Adrenal gland (tissue), 12 donors: ENCODE data around the gene ICE2. TPM values are rescaled to one million over a fixed set of nuclear protein-coding genes. Genes with fewer than 3 reads are reported as not detected.

Source experiments
- DNase-seq, 7 donors: peaks; one replicate each; pipeline ENCODE4 v3.0.0-alpha.2; 2019 to 2020
- H3K27ac ChIP-seq, 5 donors: fragments of 200-600 bp; sonication (generic) in 4 of 5; 1 replicate in 3 of 5; 2 replicates in 2 of 5; pipeline versions ENCODE4 v1.5.1 to v1.8.0; 2016 to 2020; ENCODE audit warnings: mild to moderate bottlenecking in 1 of 5
- H3K27me3 ChIP-seq: fragments of 200-600 bp; 2 replicates; pipeline ENCODE4 v1.8.0; 2021
- H3K36me3 ChIP-seq, 2 donors: fragments of 200-600 bp; replicated peaks in 1 of 2; 1 replicate in 1 of 2; 2 replicates in 1 of 2; pipeline versions ENCODE4 v1.5.1 to v1.8.0; 2018 to 2022
- H3K4me1 ChIP-seq, 2 donors: fragments of 200-600 bp; replicated peaks in 1 of 2; 1 replicate in 1 of 2; 2 replicates in 1 of 2; pipeline versions ENCODE4 v1.5.1 to v1.8.0; 2018 to 2021
- H3K4me3 ChIP-seq, 4 donors: fragments of 200-600 bp; sonication (generic) in 3 of 4; one replicate each; pipeline ENCODE4 v1.5.1; 2016 to 2018
- H3K9me3 ChIP-seq, 3 donors: fragments of 200-600 bp; sonication (generic) in 1 of 3; replicated peaks in 1 of 3; 1 replicate in 2 of 3; 2 replicates in 1 of 3; pipeline versions ENCODE4 v1.5.1 to v1.8.0; 2016 to 2021
- CTCF ChIP-seq, 6 experiments: fragments of 450-650 bp in 4 of 6; fragments of 200-600 bp in 2 of 6; sonication (generic) in 1 of 6; IDR thresholded peaks; 1 replicate in 5 of 6; 2 replicates in 1 of 6; pipeline versions ENCODE4 v1.5.1 to v1.8.0; 2016 to 2021; ENCODE audit warnings: antibody characterized with exemption in 6 of 6, mild to moderate bottlenecking in 2 of 6, moderate library complexity in 1 of 6
- POLR2A ChIP-seq, 2 donors: fragments of 450-650 bp; IDR thresholded peaks; one replicate each; pipeline ENCODE4 v1.6.1; 2017; ENCODE audit warnings: antibody characterized with exemption in 2 of 2, mild to moderate bottlenecking in 2 of 2, moderate library complexity in 1 of 2
- WGBS, 4 donors: extraction: QIAGEN DNeasy Blood & Tissue Kit in 2 of 4; methylation state at CpG; one replicate each; pipeline versions ENCODE4 v1.1.5 to v1.1.7; 2013 to 2017; 5-methylcytosine and 5-hydroxymethylcytosine counted together
- intact Hi-C, 2 donors: fragments of 100-400 bp; cut with DNase I; formaldehyde crosslinking; loops; one replicate each; pipeline versions ENCODE4 v1.14.1 to v1.15.0; 2022 to 2023
- polyA plus RNA-seq, 3 donors: library from polyadenylated mRNA; stranded (reverse); fragments of 200-250 nt in 2 of 3; fragments of 350-450 nt in 1 of 3; fragmentation: Illumina TruSeq in 1 of 3; extraction: RNeasy Lipid Tissue Mini Kit (QIAGEN cat#74804) in 1 of 3; gene quantifications; one replicate each; pipeline ENCODE4 v1.2.3, GENCODE V29; 2013 to 2014
- total RNA-seq, 9 donors: library from RNA; depleted of rRNA in 4 of 9; stranded (reverse); fragments of >200 nt in 4 of 9; fragments of 120-200 nt in 1 of 9; fragmentation: NEBNext Ultra II Directional in 1 of 9; extraction: Animal tissue kit (Norgen Biotek cat#: 25700) in 1 of 9; gene quantifications; one replicate each; pipeline versions ENCODE4 v1.1.0 to v1.2.4, GENCODE V29; 2013 to 2023
- donor health status: healthy with polysubstance abuse.
- donor health status: Bipolar disorder and iron deficiency.
- donor health status: DM: yes; HTN: yes; CAD: no.
- donor health status: DM: no; HTN: no; CAD: no.
- donor health status: DM: no; HTN: no; CAD: no.
- donor health status: DM: yes; HTN: yes; CAD: no.

The ICE2 gene
- total and polyA plus RNA-seq, 12 donors = 13.6 to 53.7 (median 38.3) TPM

- no peaks in the 10 kb centered on the region for H3K27me3 ChIP-seq
- intact Hi-C loops = no loop called here
- H3K36me3 ChIP-seq = peaks cover 0 to 21% of the 10 kb centered on the region in 2 donors
- H3K9me3 ChIP-seq = no peaks in the 10 kb centered on the region
- 87 to 91% (median 88%) methylated on average over 8 of the region's 8 CpGs for WGBS, 4 donors
- DNase-seq = no peak
- H3K4me3 ChIP-seq = no peak overlapping the region
- TF ChIP-seq POLR2A (IDR thresholded peaks at IDR 0.05) (no peak), CTCF (IDR thresholded peaks at IDR 0.05) (no peak)
- peaks cover 0 to 8% of the 10 kb centered on the region in 2 donors for H3K4me1 ChIP-seq
- H3K27ac ChIP-seq = no peak overlapping the region
Measured at GRCh38 chr15:60382773-60383674, 95.9 kb downstream of the ICE2 start.

- Histone ChIP-seq H3K4me1 (peaks cover 0 to 4% of the 10 kb centered on the region in 2 donors), H3K9me3 (no peaks in the 10 kb centered on the region), H3K4me3 (no peak overlapping the region), H3K27me3 (no peaks in the 10 kb centered on the region), H3K36me3 (peaks cover 0 to 30% of the 10 kb centered on the region in 2 donors), H3K27ac (no peak overlapping the region)
- WGBS, 4 donors = 89 to 95% (median 92%) methylated on average over 8 of the region's 8 CpGs
- no peak for DNase-seq
- intact Hi-C loops = no loop called here
- TF ChIP-seq CTCF (IDR thresholded peaks at IDR 0.05) = no peak
- TF ChIP-seq POLR2A (IDR thresholded peaks at IDR 0.05) = no peak
Measured at GRCh38 chr15:60381148-60381788, 97.7 kb downstream of the ICE2 start.

GRCh38 chr15:60379525-60380274 is 99.2 kb downstream of the ICE2 start:
- Histone ChIP-seq H3K36me3 (peaks cover 0 to 41% of the 10 kb centered on the region in 2 donors), H3K4me3 (no peak overlapping the region), H3K27ac (peak overlapping the region in 1 of 5 donors; percentile 47), H3K9me3 (no peaks in the 10 kb centered on the region), H3K27me3 (no peaks in the 10 kb centered on the region), H3K4me1 (peaks cover 6 to 11% of the 10 kb centered on the region in 2 donors)
- WGBS, 4 donors = 66 to 72% (median 70%) methylated on average over 8 of the region's 8 CpGs
- no peak for DNase-seq
- intact Hi-C loops = no loop called here
- no peak for TF ChIP-seq POLR2A (IDR thresholded peaks at IDR 0.05)
- TF ChIP-seq CTCF (IDR thresholded peaks at IDR 0.05) = no peak

- H3K4me3 ChIP-seq = no peak overlapping the region
- H3K9me3 ChIP-seq = no peaks in the 10 kb centered on the region
- DNase-seq = no peak
- H3K27ac ChIP-seq = peak overlapping the region in 1 of 5 donors; percentile 47
- H3K36me3 ChIP-seq = peaks cover 0 to 41% of the 10 kb centered on the region in 2 donors
- no peak for TF ChIP-seq POLR2A (IDR thresholded peaks at IDR 0.05)
- no peak for TF ChIP-seq CTCF (IDR thresholded peaks at IDR 0.05)
- peaks cover 11 to 17% of the 10 kb centered on the region in 2 donors for H3K4me1 ChIP-seq
- intact Hi-C loops = no loop called here
- no peaks in the 10 kb centered on the region for H3K27me3 ChIP-seq
- 92 to 100% (median 97%) methylated on average over 1 of the region's 1 CpG for WGBS, 4 donors
Measured at GRCh38 chr15:60379185-60379524, 99.8 kb downstream of the ICE2 start.
